NB4 (cell line): ENCODE measurements around the gene NPPA.

ENCODE experiments used
- MYC ChIP-seq: IDR thresholded peaks from 2 replicates; pipeline ENCODE4 v1.6.1; 2011; ENCODE audit warnings: low read depth, low read length
- POLR2A ChIP-seq: IDR thresholded peaks from 2 replicates; pipeline ENCODE4 v1.6.1; 2011; ENCODE audit warnings: mild to moderate bottlenecking; ENCODE audit not compliant: insufficient read length; ENCODE audit errors: extremely low read depth
- TF ChIP-seq, protein P1 (sequence below): IDR thresholded peaks from one replicate; pipeline ENCODE4 v1.5.1; 2012; ENCODE audit warnings: low read depth, low read length
- TF ChIP-seq, protein P2 (sequence below): IDR thresholded peaks from 2 replicates; pipeline ENCODE4 v1.6.1; 2011; ENCODE audit warnings: low read depth, low read length

DNA sequence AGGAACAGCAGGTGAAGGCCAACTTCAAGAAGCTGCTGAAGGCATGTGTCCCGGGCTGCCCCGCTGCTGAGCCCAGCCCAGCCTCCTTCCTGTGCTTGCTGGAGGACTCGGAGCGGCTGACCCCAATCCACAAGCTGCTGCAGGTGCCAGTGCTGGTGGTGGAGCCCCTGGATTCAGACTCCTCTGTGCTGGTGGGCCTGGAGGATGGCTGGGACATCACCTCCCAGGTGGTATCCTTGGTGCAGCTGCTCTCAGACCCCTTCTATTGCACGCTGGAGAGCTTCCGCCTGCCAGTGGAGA, 31.3 kb upstream of the NPPA start:
- TF ChIP-seq, protein P1, sequence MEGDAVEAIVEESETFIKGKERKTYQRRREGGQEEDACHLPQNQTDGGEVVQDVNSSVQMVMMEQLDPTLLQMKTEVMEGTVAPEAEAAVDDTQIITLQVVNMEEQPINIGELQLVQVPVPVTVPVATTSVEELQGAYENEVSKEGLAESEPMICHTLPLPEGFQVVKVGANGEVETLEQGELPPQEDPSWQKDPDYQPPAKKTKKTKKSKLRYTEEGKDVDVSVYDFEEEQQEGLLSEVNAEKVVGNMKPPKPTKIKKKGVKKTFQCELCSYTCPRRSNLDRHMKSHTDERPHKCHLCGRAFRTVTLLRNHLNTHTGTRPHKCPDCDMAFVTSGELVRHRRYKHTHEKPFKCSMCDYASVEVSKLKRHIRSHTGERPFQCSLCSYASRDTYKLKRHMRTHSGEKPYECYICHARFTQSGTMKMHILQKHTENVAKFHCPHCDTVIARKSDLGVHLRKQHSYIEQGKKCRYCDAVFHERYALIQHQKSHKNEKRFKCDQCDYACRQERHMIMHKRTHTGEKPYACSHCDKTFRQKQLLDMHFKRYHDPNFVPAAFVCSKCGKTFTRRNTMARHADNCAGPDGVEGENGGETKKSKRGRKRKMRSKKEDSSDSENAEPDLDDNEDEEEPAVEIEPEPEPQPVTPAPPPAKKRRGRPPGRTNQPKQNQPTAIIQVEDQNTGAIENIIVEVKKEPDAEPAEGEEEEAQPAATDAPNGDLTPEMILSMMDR, result no peak
- TF ChIP-seq POLR2A, result no peak
- TF ChIP-seq, protein P2, sequence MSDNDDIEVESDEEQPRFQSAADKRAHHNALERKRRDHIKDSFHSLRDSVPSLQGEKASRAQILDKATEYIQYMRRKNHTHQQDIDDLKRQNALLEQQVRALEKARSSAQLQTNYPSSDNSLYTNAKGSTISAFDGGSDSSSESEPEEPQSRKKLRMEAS, result no peak
- no peak for TF ChIP-seq MYC
